ENCODE results near the gene GSTA3.
A peak's percentile ranks its signal among the peaks of the same experiment; 100 is the strongest.

GSTA3 gene

GRCh38 chr6:52856137-52856536 lies 53.4 kb downstream of the GSTA3 start:
- peak; percentile 42 for DNase-seq

- DNase-seq, result no peak
Measured at GRCh38 chr6:52849137-52849536, 60.4 kb downstream of the GSTA3 start.

Data from fibroblast of skin of back (primary cell).